ENCODE results near the gene ZBTB20.

Gene ZBTB20

GRCh38 chr3:114879059-114880031 is 267.7 kb downstream of the ZBTB20 start:
- Histone ChIP-seq H3K36me3 (ENCODE audit: control insufficient read depth in 2 of 2, insufficient read depth in 2 of 2, low read length in 2 of 2) (no peaks in the 10 kb centered on the region), H3K4me1 (ENCODE audit: control insufficient read depth in 2 of 2, insufficient read depth in 2 of 2, low read length in 2 of 2) (no peaks in the 10 kb centered on the region), H3K9ac (ENCODE audit: low read depth in 1 of 2, low read length in 2 of 2) (no peak overlapping the region), H3K9me3 (ENCODE audit: control insufficient read depth in 2 of 2, low read length in 2 of 2) (no peaks in the 10 kb centered on the region), H3K27me3 (ENCODE audit: control insufficient read depth in 2 of 2, insufficient read depth in 2 of 2, low read length in 2 of 2) (no peaks in the 10 kb centered on the region), H3K27ac (ENCODE audit: low read depth in 2 of 2, low read length in 2 of 2) (no peak overlapping the region), H3K4me3 (ENCODE audit: low read length in 2 of 2) (no peak overlapping the region)

GRCh38 chr3:114878114-114878839 is 268.8 kb downstream of the ZBTB20 start:
- Histone ChIP-seq H3K9ac (ENCODE audit: low read depth in 1 of 2, low read length in 2 of 2) (no peak overlapping the region), H3K27me3 (ENCODE audit: control insufficient read depth in 2 of 2, insufficient read depth in 2 of 2, low read length in 2 of 2) (no peaks in the 10 kb centered on the region), H3K4me3 (ENCODE audit: low read length in 2 of 2) (no peak overlapping the region), H3K36me3 (ENCODE audit: control insufficient read depth in 2 of 2, insufficient read depth in 2 of 2, low read length in 2 of 2) (no peaks in the 10 kb centered on the region), H3K27ac (ENCODE audit: low read depth in 2 of 2, low read length in 2 of 2) (no peak overlapping the region), H3K4me1 (ENCODE audit: control insufficient read depth in 2 of 2, insufficient read depth in 2 of 2, low read length in 2 of 2) (no peaks in the 10 kb centered on the region), H3K9me3 (ENCODE audit: control insufficient read depth in 2 of 2, low read length in 2 of 2) (no peaks in the 10 kb centered on the region)

DNA sequence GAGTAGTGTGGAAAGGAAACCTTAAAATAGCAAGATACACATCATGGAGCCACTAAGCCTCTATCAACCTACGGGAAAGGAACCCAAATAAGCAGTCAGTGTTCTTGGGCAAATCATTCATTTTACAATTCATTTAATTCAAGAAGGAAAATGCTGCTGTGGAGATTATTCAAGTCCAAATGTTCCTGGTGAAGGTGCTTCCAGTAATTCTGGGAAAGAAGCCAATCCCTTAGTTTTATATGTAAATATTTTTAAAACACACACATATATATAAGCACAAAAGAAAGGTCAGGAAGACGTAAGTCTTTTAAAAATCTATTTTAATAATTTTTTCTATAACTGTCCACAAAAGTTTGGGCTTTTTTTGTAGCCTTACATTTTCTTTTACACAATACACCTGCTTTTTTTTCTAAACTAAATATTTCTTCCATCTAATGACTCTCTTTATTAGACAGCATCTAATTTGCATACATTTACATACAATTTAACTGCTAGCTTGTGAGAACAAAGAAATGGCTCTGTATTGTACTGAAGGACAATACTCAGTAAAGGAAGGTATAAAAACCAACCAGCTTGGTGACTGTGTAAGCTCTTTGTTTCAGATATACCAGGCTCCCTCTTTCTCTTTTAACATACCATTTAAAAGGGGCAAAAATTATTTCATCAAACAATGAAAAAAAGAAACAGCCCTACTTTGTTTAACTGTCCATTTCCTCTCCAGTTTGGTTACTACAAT is 269.5 kb downstream of the ZBTB20 start:
- no peaks in the 10 kb centered on the region for H3K4me1 ChIP-seq (ENCODE audit: control insufficient read depth in 2 of 2, insufficient read depth in 2 of 2, low read length in 2 of 2)
- H3K27me3 ChIP-seq (ENCODE audit: control insufficient read depth in 2 of 2, insufficient read depth in 2 of 2, low read length in 2 of 2) = no peaks in the 10 kb centered on the region
- H3K36me3 ChIP-seq (ENCODE audit: control insufficient read depth in 2 of 2, insufficient read depth in 2 of 2, low read length in 2 of 2) = no peaks in the 10 kb centered on the region
- H3K9me3 ChIP-seq (ENCODE audit: control insufficient read depth in 2 of 2, low read length in 2 of 2) = no peaks in the 10 kb centered on the region
- H3K9ac ChIP-seq (ENCODE audit: low read depth in 1 of 2, low read length in 2 of 2) = no peak overlapping the region
- H3K4me3 ChIP-seq (ENCODE audit: low read length in 2 of 2) = no peak overlapping the region
- H3K27ac ChIP-seq (ENCODE audit: low read depth in 2 of 2, low read length in 2 of 2) = no peak overlapping the region

GRCh38 chr3:114874522-114874971 is 272.5 kb downstream of the ZBTB20 start:
- Histone ChIP-seq H3K4me1 (ENCODE audit: control insufficient read depth in 2 of 2, insufficient read depth in 2 of 2, low read length in 2 of 2) (no peaks in the 10 kb centered on the region), H3K9me3 (ENCODE audit: control insufficient read depth in 2 of 2, low read length in 2 of 2) (no peaks in the 10 kb centered on the region), H3K27me3 (ENCODE audit: control insufficient read depth in 2 of 2, insufficient read depth in 2 of 2, low read length in 2 of 2) (no peaks in the 10 kb centered on the region), H3K36me3 (ENCODE audit: control insufficient read depth in 2 of 2, insufficient read depth in 2 of 2, low read length in 2 of 2) (no peaks in the 10 kb centered on the region), H3K27ac (ENCODE audit: low read depth in 2 of 2, low read length in 2 of 2) (no peak overlapping the region), H3K4me3 (ENCODE audit: low read length in 2 of 2) (no peak overlapping the region), H3K9ac (ENCODE audit: low read depth in 1 of 2, low read length in 2 of 2) (no peak overlapping the region)

GRCh38 chr3:114873591-114873990 is 273.5 kb downstream of the ZBTB20 start:
- H3K4me1 ChIP-seq (ENCODE audit: control insufficient read depth in 2 of 2, insufficient read depth in 2 of 2, low read length in 2 of 2) = no peaks in the 10 kb centered on the region
- no peak overlapping the region for H3K9ac ChIP-seq (ENCODE audit: low read depth in 1 of 2, low read length in 2 of 2)
- no peak overlapping the region for H3K4me3 ChIP-seq (ENCODE audit: low read length in 2 of 2)
- H3K27me3 ChIP-seq (ENCODE audit: control insufficient read depth in 2 of 2, insufficient read depth in 2 of 2, low read length in 2 of 2) = no peaks in the 10 kb centered on the region
- no peaks in the 10 kb centered on the region for H3K36me3 ChIP-seq (ENCODE audit: control insufficient read depth in 2 of 2, insufficient read depth in 2 of 2, low read length in 2 of 2)
- H3K9me3 ChIP-seq (ENCODE audit: control insufficient read depth in 2 of 2, low read length in 2 of 2) = no peaks in the 10 kb centered on the region
- H3K27ac ChIP-seq (ENCODE audit: low read depth in 2 of 2, low read length in 2 of 2) = no peak overlapping the region

- no peaks in the 10 kb centered on the region for H3K36me3 ChIP-seq (ENCODE audit: control insufficient read depth in 2 of 2, insufficient read depth in 2 of 2, low read length in 2 of 2)
- H3K9me3 ChIP-seq (ENCODE audit: control insufficient read depth in 2 of 2, low read length in 2 of 2) = no peaks in the 10 kb centered on the region
- no peaks in the 10 kb centered on the region for H3K27me3 ChIP-seq (ENCODE audit: control insufficient read depth in 2 of 2, insufficient read depth in 2 of 2, low read length in 2 of 2)
- H3K9ac ChIP-seq (ENCODE audit: low read depth in 1 of 2, low read length in 2 of 2) = no peak overlapping the region
- no peak overlapping the region for H3K4me3 ChIP-seq (ENCODE audit: low read length in 2 of 2)
- H3K27ac ChIP-seq (ENCODE audit: low read depth in 2 of 2, low read length in 2 of 2) = no peak overlapping the region
- H3K4me1 ChIP-seq (ENCODE audit: control insufficient read depth in 2 of 2, insufficient read depth in 2 of 2, low read length in 2 of 2) = no peaks in the 10 kb centered on the region
These were observed 274.5 kb downstream of the ZBTB20 start for GRCh38 chr3:114872588-114872987.

GRCh38 chr3:114872050-114872449 is 275.0 kb downstream of the ZBTB20 start:
- Histone ChIP-seq H3K4me3 (ENCODE audit: low read length in 2 of 2) (no peak overlapping the region), H3K4me1 (ENCODE audit: control insufficient read depth in 2 of 2, insufficient read depth in 2 of 2, low read length in 2 of 2) (no peaks in the 10 kb centered on the region), H3K27me3 (ENCODE audit: control insufficient read depth in 2 of 2, insufficient read depth in 2 of 2, low read length in 2 of 2) (no peaks in the 10 kb centered on the region), H3K27ac (ENCODE audit: low read depth in 2 of 2, low read length in 2 of 2) (no peak overlapping the region), H3K9me3 (ENCODE audit: control insufficient read depth in 2 of 2, low read length in 2 of 2) (no peaks in the 10 kb centered on the region), H3K36me3 (ENCODE audit: control insufficient read depth in 2 of 2, insufficient read depth in 2 of 2, low read length in 2 of 2) (no peaks in the 10 kb centered on the region), H3K9ac (ENCODE audit: low read depth in 1 of 2, low read length in 2 of 2) (no peak overlapping the region)

DNA sequence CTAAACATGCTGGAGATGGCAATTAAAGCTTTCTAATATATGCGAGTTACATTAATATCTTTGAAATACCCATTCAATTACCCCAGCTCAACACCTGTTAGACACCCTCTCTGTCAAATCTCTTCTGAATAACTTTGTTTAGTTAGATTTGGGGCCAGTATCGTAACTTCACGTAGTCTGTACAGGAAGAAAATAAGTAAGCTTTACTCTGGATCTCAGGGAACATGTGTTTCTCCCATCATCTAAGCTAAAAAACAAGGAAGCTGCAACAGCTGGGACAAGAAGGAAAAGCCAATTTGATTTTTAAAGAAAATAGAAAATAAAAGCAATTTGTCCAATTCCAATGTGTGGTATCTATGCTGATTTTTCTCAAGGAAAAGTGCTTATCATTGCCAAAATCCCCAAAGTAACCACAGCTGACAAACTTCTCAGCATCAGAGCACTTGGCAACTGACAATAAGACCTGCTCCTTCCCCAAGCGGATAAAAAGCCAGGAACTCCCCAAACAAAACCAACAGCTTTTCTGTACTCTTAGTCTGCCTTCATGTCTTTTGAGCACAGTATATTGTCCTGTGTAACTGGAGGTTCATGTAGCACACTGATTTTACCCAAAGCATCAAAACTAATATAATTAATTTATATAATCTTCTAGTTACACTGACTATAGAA is 279.1 kb downstream of the ZBTB20 start:
- Histone ChIP-seq H3K27me3 (ENCODE audit: control insufficient read depth in 2 of 2, insufficient read depth in 2 of 2, low read length in 2 of 2) (no peaks in the 10 kb centered on the region), H3K27ac (ENCODE audit: low read depth in 2 of 2, low read length in 2 of 2) (no peak overlapping the region), H3K9me3 (ENCODE audit: control insufficient read depth in 2 of 2, low read length in 2 of 2) (no peaks in the 10 kb centered on the region), H3K9ac (ENCODE audit: low read depth in 1 of 2, low read length in 2 of 2) (no peak overlapping the region), H3K36me3 (ENCODE audit: control insufficient read depth in 2 of 2, insufficient read depth in 2 of 2, low read length in 2 of 2) (no peaks in the 10 kb centered on the region), H3K4me3 (ENCODE audit: low read length in 2 of 2) (no peak overlapping the region), H3K4me1 (ENCODE audit: control insufficient read depth in 2 of 2, insufficient read depth in 2 of 2, low read length in 2 of 2) (no peaks in the 10 kb centered on the region)

DNA sequence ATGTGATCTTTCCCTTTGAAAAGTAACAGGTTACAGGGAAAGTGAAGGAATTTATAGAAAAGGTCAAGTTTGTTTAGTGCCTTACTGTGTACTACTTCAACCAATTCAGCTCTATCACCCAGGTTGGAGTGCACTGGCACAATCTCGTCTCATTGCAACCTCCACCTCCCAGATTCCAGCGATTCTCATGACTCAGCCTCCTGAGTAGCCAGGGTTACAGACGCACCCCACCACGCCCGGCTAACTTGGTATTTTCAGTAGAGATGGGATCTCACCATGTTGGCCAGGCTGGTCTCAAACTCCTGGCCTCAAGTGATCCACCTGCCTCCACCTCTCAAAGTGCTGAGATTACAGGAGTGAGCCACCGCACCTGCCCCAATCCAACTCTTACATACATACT is 279.7 kb downstream of the ZBTB20 start:
- Histone ChIP-seq H3K4me3 (ENCODE audit: low read length in 2 of 2) (no peak overlapping the region), H3K27ac (ENCODE audit: low read depth in 2 of 2, low read length in 2 of 2) (no peak overlapping the region), H3K9ac (ENCODE audit: low read depth in 1 of 2, low read length in 2 of 2) (no peak overlapping the region), H3K36me3 (ENCODE audit: control insufficient read depth in 2 of 2, insufficient read depth in 2 of 2, low read length in 2 of 2) (no peaks in the 10 kb centered on the region), H3K27me3 (ENCODE audit: control insufficient read depth in 2 of 2, insufficient read depth in 2 of 2, low read length in 2 of 2) (no peaks in the 10 kb centered on the region), H3K9me3 (ENCODE audit: control insufficient read depth in 2 of 2, low read length in 2 of 2) (no peaks in the 10 kb centered on the region), H3K4me1 (ENCODE audit: control insufficient read depth in 2 of 2, insufficient read depth in 2 of 2, low read length in 2 of 2) (no peaks in the 10 kb centered on the region)

All from mucosa of rectum (tissue), 2 donors.